Activated naive CD4-positive, alpha-beta T cell (primary cell): ENCODE measurements around the gene DSCAML1.

ENCODE experiments used
- DNase-seq, 4 experiments: peaks; one replicate each; lab custom pipeline; 2025; lab: John Stamatoyannopoulos, UW

DSCAML1 gene

GRCh38 chr11:117583063-117583801 lies 213.8 kb downstream of the DSCAML1 start:
- DNase-seq = no peak

- DNase-seq = no peak
These were observed 214.6 kb downstream of the DSCAML1 start for GRCh38 chr11:117582433-117582832.

- DNase-seq = no peak
These were observed 216.2 kb downstream of the DSCAML1 start for GRCh38 chr11:117580866-117581265.

- no peak for DNase-seq
These were observed 217.9 kb downstream of the DSCAML1 start for GRCh38 chr11:117579161-117579560.

- DNase-seq = no peak
These were observed 221.2 kb downstream of the DSCAML1 start for GRCh38 chr11:117575856-117576255.

GRCh38 chr11:117574551-117574950 lies 222.5 kb downstream of the DSCAML1 start:
- DNase-seq = no peak

- DNase-seq = no peak
These were observed 223.7 kb downstream of the DSCAML1 start for GRCh38 chr11:117573326-117573725.

- DNase-seq = no peak
These were observed 224.3 kb downstream of the DSCAML1 start for GRCh38 chr11:117572671-117573070.

GRCh38 chr11:117572129-117572528 lies 224.9 kb downstream of the DSCAML1 start:
- no peak for DNase-seq

GRCh38 chr11:117570701-117571100 lies 226.3 kb downstream of the DSCAML1 start:
- DNase-seq = no peak

- DNase-seq = no peak
These were observed 227.1 kb downstream of the DSCAML1 start for GRCh38 chr11:117569911-117570310.

GRCh38 chr11:117565709-117566108 lies 231.3 kb downstream of the DSCAML1 start:
- no peak for DNase-seq

GRCh38 chr11:117564321-117564720 lies 232.7 kb downstream of the DSCAML1 start:
- no peak for DNase-seq

- DNase-seq = no peak
These were observed 233.5 kb downstream of the DSCAML1 start for GRCh38 chr11:117563556-117563955.

- DNase-seq = no peak
These were observed 234.9 kb downstream of the DSCAML1 start for GRCh38 chr11:117562136-117562535.

GRCh38 chr11:117560780-117561530 lies 236.1 kb downstream of the DSCAML1 start:
- DNase-seq = no peak

GRCh38 chr11:117559698-117560097 lies 237.3 kb downstream of the DSCAML1 start:
- no peak for DNase-seq

- DNase-seq = no peak
These were observed 239.7 kb downstream of the DSCAML1 start for GRCh38 chr11:117557361-117557760.

GRCh38 chr11:117554601-117555333 lies 242.2 kb downstream of the DSCAML1 start:
- no peak for DNase-seq

GRCh38 chr11:117552626-117553025 lies 244.4 kb downstream of the DSCAML1 start:
- DNase-seq = no peak

- no peak for DNase-seq
These were observed 245.2 kb downstream of the DSCAML1 start for GRCh38 chr11:117551761-117552343.

GRCh38 chr11:117550466-117550865 lies 246.6 kb downstream of the DSCAML1 start:
- DNase-seq = no peak
